ENCODE results near the gene PRKCZ. TPM values are rescaled to one million over a fixed set of nuclear protein-coding genes. Genes with fewer than 3 reads are reported as not detected.
A peak's percentile ranks its signal among the peaks of the same experiment; 100 is the strongest.
"Not testable (repeated sequence)": the region's sequence is repeated elsewhere in the genome, so short reads cannot be mapped to it uniquely, and the experiment has no call there.

The PRKCZ gene
- total and polyA plus RNA-seq, 4 experiments from 2014 or later = 13.5 to 40.7 (median 23.0) TPM

GRCh38 chr1:2089051-2089450 lies 38.8 kb downstream of the PRKCZ start:
- no peak overlapping the region for H3K4me3 Mint-ChIP-seq
- H3K36me3 Mint-ChIP-seq = peaks cover 0 to 1% of the 10 kb centered on the region in 2 donors
- Histone ChIP-seq H3K27me3 (ENCODE audit: insufficient read depth, low read length) (no peaks in the 10 kb centered on the region), H3K27ac (ENCODE audit: low read depth, low read length) (no peak overlapping the region), H3K4me3 (ENCODE audit: low read length in 2 of 2) (no peak overlapping the region), H3K36me3 (ENCODE audit: insufficient read depth, low read length) (no peaks in the 10 kb centered on the region), H3K9me3 (ENCODE audit: control insufficient read depth in 1 of 2, low read length in 2 of 2) (no peaks in the 10 kb centered on the region), H3K4me1 (ENCODE audit: insufficient read depth, low read length) (no peaks in the 10 kb centered on the region)
- H3K4me1 Mint-ChIP-seq = peaks cover 4 to 6% (median 5%) of the 10 kb centered on the region in 4 donors
- intact Hi-C loops (cut with micrococcal nuclease) = no loop called here
- POLR2A ChIA-PET (ENCODE audit: partially characterized antibody) = no interaction called here
- DNase-seq = no peak
- CTCF ChIA-PET (ENCODE audit: partially characterized antibody) = interaction anchor here (1.1 to 1.8 kb wide), 2 partner anchors 86 to 292 kb away, joined by 3 to 9 read pairs; no protein-coding TSS in a partner anchor
- H3K9me3 Mint-ChIP-seq = peaks cover 0 to 2% (median 0%) of the 10 kb centered on the region in 8 donors
- H3K27ac Mint-ChIP-seq = peak overlapping the region in 1 of 7 donors; percentile 48
- H3K27me3 Mint-ChIP-seq = no peaks in the 10 kb centered on the region

- Histone ChIP-seq H3K4me1 (ENCODE audit: insufficient read depth, low read length) (no peaks in the 10 kb centered on the region), H3K27ac (ENCODE audit: low read depth, low read length) (no peak overlapping the region), H3K4me3 (ENCODE audit: low read length in 2 of 2) (no peak overlapping the region), H3K27me3 (ENCODE audit: insufficient read depth, low read length) (no peaks in the 10 kb centered on the region), H3K9me3 (ENCODE audit: control insufficient read depth in 1 of 2, low read length in 2 of 2) (no peaks in the 10 kb centered on the region), H3K36me3 (ENCODE audit: insufficient read depth, low read length) (no peaks in the 10 kb centered on the region)
- Mint-ChIP-seq H3K4me1 (peaks cover 4 to 6% (median 5%) of the 10 kb centered on the region in 4 donors), H3K4me3 (no peak overlapping the region), H3K9me3 (peaks cover 0 to 2% (median 0%) of the 10 kb centered on the region in 8 donors), H3K27me3 (no peaks in the 10 kb centered on the region), H3K36me3 (peaks cover 0 to 1% of the 10 kb centered on the region in 2 donors), H3K27ac (no peak overlapping the region)
- DNase-seq = no peak
- intact Hi-C loops (cut with micrococcal nuclease) = no loop called here
- CTCF ChIA-PET (ENCODE audit: partially characterized antibody) = interaction anchor here (0.9 to 1.9 kb wide), 4 partner anchors 50 to 291 kb away, joined by 3 to 8 read pairs (median 4); no protein-coding TSS in a partner anchor
- POLR2A ChIA-PET (ENCODE audit: partially characterized antibody) = no interaction called here
Observed at GRCh38 chr1:2090216-2090890, 40.1 kb downstream of the PRKCZ start.

GRCh38 chr1:2091611-2092604 lies 41.7 kb downstream of the PRKCZ start:
- no peaks in the 10 kb centered on the region for H3K27me3 ChIP-seq (ENCODE audit: insufficient read depth, low read length)
- H3K27ac ChIP-seq (ENCODE audit: low read depth, low read length) = no peak overlapping the region
- ChIA-PET CTCF (ENCODE audit: partially characterized antibody) (interaction anchor here (1.0 to 1.9 kb wide), 6 partner anchors 47 to 289 kb away, joined by 5 to 13 read pairs (median 7); no protein-coding TSS in a partner anchor), POLR2A (ENCODE audit: partially characterized antibody) (no interaction called here)
- H3K36me3 Mint-ChIP-seq = peaks cover 0 to 4% of the 10 kb centered on the region in 2 donors
- H3K27me3 Mint-ChIP-seq = no peaks in the 10 kb centered on the region
- H3K4me3 Mint-ChIP-seq = no peak overlapping the region
- no peaks in the 10 kb centered on the region for H3K36me3 ChIP-seq (ENCODE audit: insufficient read depth, low read length)
- no peak overlapping the region for H3K27ac Mint-ChIP-seq
- no peak overlapping the region for H3K4me3 ChIP-seq (ENCODE audit: low read length in 2 of 2)
- peak in 4 of 5 donors; percentile 17 to 28 (median 26) for DNase-seq
- no peaks in the 10 kb centered on the region for H3K9me3 ChIP-seq (ENCODE audit: control insufficient read depth in 1 of 2, low read length in 2 of 2)
- peaks cover 4 to 6% (median 5%) of the 10 kb centered on the region in 4 donors for H3K4me1 Mint-ChIP-seq
- H3K4me1 ChIP-seq (ENCODE audit: insufficient read depth, low read length) = no peaks in the 10 kb centered on the region
- H3K9me3 Mint-ChIP-seq = peaks cover 0 to 2% (median 0%) of the 10 kb centered on the region in 8 donors
- intact Hi-C loops (cut with micrococcal nuclease) = loop anchor here (1.0 kb wide), 1 partner anchor 82 kb away; no protein-coding TSS in a partner anchor

GRCh38 chr1:2093055-2093454 lies 42.8 kb downstream of the PRKCZ start:
- Mint-ChIP-seq H3K27me3 (no peaks in the 10 kb centered on the region), H3K36me3 (peaks cover 5 to 8% of the 10 kb centered on the region in 2 donors), H3K9me3 (peaks cover 0 to 5% (median 4%) of the 10 kb centered on the region in 8 donors), H3K4me1 (peaks cover 4 to 8% (median 6%) of the 10 kb centered on the region in 4 donors), H3K4me3 (no peak overlapping the region), H3K27ac (no peak overlapping the region)
- intact Hi-C loops (cut with micrococcal nuclease) = no loop called here
- Histone ChIP-seq H3K36me3 (ENCODE audit: insufficient read depth, low read length) (no peaks in the 10 kb centered on the region), H3K9me3 (ENCODE audit: control insufficient read depth in 1 of 2, low read length in 2 of 2) (no peaks in the 10 kb centered on the region), H3K27me3 (ENCODE audit: insufficient read depth, low read length) (no peaks in the 10 kb centered on the region), H3K27ac (ENCODE audit: low read depth, low read length) (no peak overlapping the region), H3K4me1 (ENCODE audit: insufficient read depth, low read length) (no peaks in the 10 kb centered on the region), H3K4me3 (ENCODE audit: low read length in 2 of 2) (no peak overlapping the region)
- POLR2A ChIA-PET (ENCODE audit: partially characterized antibody) = no interaction called here
- no peak for DNase-seq
- CTCF ChIA-PET (ENCODE audit: partially characterized antibody) = interaction anchor here (1.0 to 1.5 kb wide), 4 partner anchors 46 to 288 kb away, joined by 5 to 13 read pairs (median 6); no protein-coding TSS in a partner anchor

- Mint-ChIP-seq H3K27ac (no peak overlapping the region), H3K4me1 (peaks cover 4 to 8% (median 6%) of the 10 kb centered on the region in 4 donors), H3K9me3 (peaks cover 0 to 7% (median 5%) of the 10 kb centered on the region in 8 donors), H3K36me3 (peaks cover 9% of the 10 kb centered on the region in 2 donors), H3K4me3 (no peak overlapping the region), H3K27me3 (no peaks in the 10 kb centered on the region)
- no peaks in the 10 kb centered on the region for H3K27me3 ChIP-seq (ENCODE audit: insufficient read depth, low read length)
- ChIA-PET POLR2A (ENCODE audit: partially characterized antibody) (no interaction called here), CTCF (ENCODE audit: partially characterized antibody) (no interaction called here)
- no peak for DNase-seq
- no peaks in the 10 kb centered on the region for H3K9me3 ChIP-seq (ENCODE audit: control insufficient read depth in 1 of 2, low read length in 2 of 2)
- no peaks in the 10 kb centered on the region for H3K36me3 ChIP-seq (ENCODE audit: insufficient read depth, low read length)
- intact Hi-C loops (cut with micrococcal nuclease) = no loop called here
- no peaks in the 10 kb centered on the region for H3K4me1 ChIP-seq (ENCODE audit: insufficient read depth, low read length)
- H3K27ac ChIP-seq (ENCODE audit: low read depth, low read length) = no peak overlapping the region
- H3K4me3 ChIP-seq (ENCODE audit: low read length in 2 of 2) = no peak overlapping the region
Observed at GRCh38 chr1:2093636-2094035, 43.4 kb downstream of the PRKCZ start.

GRCh38 chr1:2094269-2095158 lies 44.3 kb downstream of the PRKCZ start:
- H3K27me3 ChIP-seq (ENCODE audit: insufficient read depth, low read length); POLR2A ChIA-PET (ENCODE audit: partially characterized antibody); DNase-seq; H3K27me3 Mint-ChIP-seq; H3K4me3 Mint-ChIP-seq; H3K4me3 ChIP-seq (ENCODE audit: low read length in 2 of 2); H3K4me1 ChIP-seq (ENCODE audit: insufficient read depth, low read length); H3K27ac Mint-ChIP-seq; H3K4me1 Mint-ChIP-seq; H3K9me3 ChIP-seq (ENCODE audit: control insufficient read depth in 1 of 2, low read length in 2 of 2); H3K27ac ChIP-seq (ENCODE audit: low read depth, low read length); H3K36me3 ChIP-seq (ENCODE audit: insufficient read depth, low read length); H3K9me3 Mint-ChIP-seq; intact Hi-C loops (cut with micrococcal nuclease); CTCF ChIA-PET (ENCODE audit: partially characterized antibody): not testable (repeated sequence)
- peaks cover 9 to 13% of the 10 kb centered on the region in 2 donors for H3K36me3 Mint-ChIP-seq

Data from CD4-positive, alpha-beta memory T cell (primary cell).